Measurements from ENCODE around the gene CIP2A.

Gene CIP2A

DNA sequence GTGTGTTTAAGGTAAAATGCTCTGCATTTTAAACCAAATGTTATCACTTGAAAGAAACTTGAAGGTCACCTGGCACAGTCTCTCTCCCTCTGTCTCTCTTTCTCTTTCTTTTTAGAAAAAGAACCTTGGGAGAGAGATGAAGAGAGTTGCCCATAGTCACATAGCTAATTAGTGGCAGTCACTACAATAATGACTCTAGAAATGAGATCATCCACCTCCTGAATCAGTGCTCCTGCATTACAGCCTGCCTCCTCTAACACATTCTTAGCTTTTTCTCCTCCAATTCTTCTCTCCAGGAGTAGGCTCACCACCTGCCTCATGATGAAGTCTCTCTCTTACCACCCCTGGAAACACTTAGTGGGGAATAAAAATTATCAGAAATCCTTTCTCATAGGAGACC is 81.3 kb downstream of the CIP2A start:
- DNase-seq (ENCODE audit: extremely low spot score) = no peak
- POLR2A ChIA-PET = no interaction called here
- CTCF ChIA-PET = interaction anchor here (0.8 to 3.1 kb wide), 8 partner anchors 9 to 47 kb away, joined by 3 to 14 read pairs (median 4); no protein-coding TSS in a partner anchor
- no peak for TF ChIP-seq CTCF (IDR thresholded peaks at IDR 0.05; ENCODE audit: control extremely low read depth, extremely low read depth, low read depth, missing control alignments)

DNA sequence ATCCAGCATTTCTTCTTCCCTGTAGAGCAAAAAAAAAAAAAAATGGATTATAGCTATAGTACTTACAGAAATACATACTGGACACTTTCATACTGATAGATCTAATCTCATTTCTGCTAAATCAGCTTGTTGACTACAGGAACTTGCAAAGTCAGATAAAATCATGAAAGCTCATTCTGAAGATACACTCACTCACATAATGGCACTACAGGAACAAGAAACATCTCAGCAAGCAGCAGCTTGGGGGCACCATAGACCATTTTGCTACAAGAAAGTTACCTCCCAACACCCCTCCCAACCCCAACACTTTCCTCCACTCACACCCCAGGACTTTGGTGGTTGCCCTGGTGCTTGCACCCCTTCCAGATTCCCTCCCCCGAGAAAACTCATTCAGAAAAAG is 83.4 kb downstream of the CIP2A start:
- ChIA-PET CTCF (interaction anchor here (0.7 to 3.1 kb wide), 7 partner anchors 10 to 77 kb away, joined by 3 to 27 read pairs (median 4); no protein-coding TSS in a partner anchor), POLR2A (no interaction called here)
- DNase-seq (ENCODE audit: extremely low spot score) = no peak
- TF ChIP-seq CTCF (IDR thresholded peaks at IDR 0.05; ENCODE audit: control extremely low read depth, extremely low read depth, low read depth, missing control alignments) = peak; percentile 17

DNA sequence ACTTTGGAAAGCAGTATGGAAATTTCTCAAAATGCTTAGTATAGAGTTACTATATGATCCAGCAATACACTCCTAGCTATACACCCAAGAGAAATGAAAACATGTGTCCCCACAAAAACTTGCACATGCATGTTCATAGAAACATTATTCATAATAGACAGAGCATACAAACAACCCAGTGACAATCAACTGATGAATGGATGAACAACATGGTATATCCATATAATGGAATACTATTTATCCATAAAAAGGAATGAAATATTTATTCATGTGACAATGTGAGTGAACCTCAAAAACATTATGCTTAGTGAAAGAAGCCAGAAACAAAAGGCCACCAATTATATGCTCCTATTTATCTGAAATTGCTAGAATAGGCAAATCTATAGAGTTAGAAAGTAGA is 85.5 kb downstream of the CIP2A start:
- DNase-seq (ENCODE audit: extremely low spot score) = no peak
- ChIA-PET CTCF (no interaction called here), POLR2A (no interaction called here)
- no peak for TF ChIP-seq CTCF (IDR thresholded peaks at IDR 0.05; ENCODE audit: control extremely low read depth, extremely low read depth, low read depth, missing control alignments)

GRCh38 chr3:108501535-108501934 is 87.7 kb downstream of the CIP2A start:
- ChIA-PET POLR2A (interaction anchor here (0.5 kb wide), 1 partner anchor 31 kb away, joined by 3 read pairs; no protein-coding TSS in a partner anchor), CTCF (interaction anchor here (1.0 to 1.3 kb wide), 2 partner anchors 16 to 42 kb away, joined by 3 read pairs; no protein-coding TSS in a partner anchor)
- no peak for TF ChIP-seq CTCF (IDR thresholded peaks at IDR 0.05; ENCODE audit: control extremely low read depth, extremely low read depth, low read depth, missing control alignments)
- DNase-seq (ENCODE audit: extremely low spot score) = no peak

- no peak for DNase-seq (ENCODE audit: extremely low spot score)
- ChIA-PET POLR2A (interaction anchor here (0.5 kb wide), 1 partner anchor 32 kb away, joined by 3 read pairs; no protein-coding TSS in a partner anchor), CTCF (interaction anchor here (1.0 to 3.9 kb wide), 7 partner anchors 11 to 347 kb away, joined by 3 to 23 read pairs (median 3); no protein-coding TSS in a partner anchor)
- TF ChIP-seq CTCF (IDR thresholded peaks at IDR 0.05; ENCODE audit: control extremely low read depth, extremely low read depth, low read depth, missing control alignments) = no peak
Measured at GRCh38 chr3:108500728-108501127, 88.5 kb downstream of the CIP2A start.
